ENCODE data around the gene ZSWIM1.

DNA sequence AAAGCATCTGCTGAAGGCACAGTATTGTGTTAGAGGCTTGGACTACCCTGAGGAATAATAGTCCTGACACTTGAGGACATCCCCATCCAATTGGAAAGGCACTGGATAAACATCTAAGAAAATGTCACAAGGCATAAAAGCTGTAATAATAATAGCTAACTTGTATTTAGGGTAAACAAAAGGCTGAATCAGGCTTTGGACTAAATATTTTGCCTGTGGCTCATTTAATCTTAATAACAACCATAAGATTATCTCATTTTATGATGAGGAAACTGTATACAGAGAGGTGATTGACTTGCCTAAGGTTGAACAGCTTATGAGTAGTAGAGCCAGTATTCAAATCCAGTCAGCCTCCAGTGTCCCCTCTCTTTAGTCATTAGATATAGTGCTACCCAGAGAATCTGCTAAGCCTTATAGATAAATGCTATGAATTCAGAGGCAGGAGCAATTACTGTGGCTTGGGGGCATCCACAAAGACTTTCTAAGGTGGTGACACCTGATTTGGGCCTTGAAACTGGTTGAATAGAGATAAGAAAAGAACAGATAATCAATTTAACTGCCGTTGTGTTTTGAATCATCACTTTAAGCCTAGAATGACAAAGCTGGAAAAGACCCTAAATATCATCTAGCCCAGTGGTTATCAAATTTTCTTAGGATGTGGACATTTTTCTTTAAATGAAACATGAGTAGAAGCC, 7.5 kb upstream of the ZSWIM1 start:
- TF ChIP-seq, protein P1, sequence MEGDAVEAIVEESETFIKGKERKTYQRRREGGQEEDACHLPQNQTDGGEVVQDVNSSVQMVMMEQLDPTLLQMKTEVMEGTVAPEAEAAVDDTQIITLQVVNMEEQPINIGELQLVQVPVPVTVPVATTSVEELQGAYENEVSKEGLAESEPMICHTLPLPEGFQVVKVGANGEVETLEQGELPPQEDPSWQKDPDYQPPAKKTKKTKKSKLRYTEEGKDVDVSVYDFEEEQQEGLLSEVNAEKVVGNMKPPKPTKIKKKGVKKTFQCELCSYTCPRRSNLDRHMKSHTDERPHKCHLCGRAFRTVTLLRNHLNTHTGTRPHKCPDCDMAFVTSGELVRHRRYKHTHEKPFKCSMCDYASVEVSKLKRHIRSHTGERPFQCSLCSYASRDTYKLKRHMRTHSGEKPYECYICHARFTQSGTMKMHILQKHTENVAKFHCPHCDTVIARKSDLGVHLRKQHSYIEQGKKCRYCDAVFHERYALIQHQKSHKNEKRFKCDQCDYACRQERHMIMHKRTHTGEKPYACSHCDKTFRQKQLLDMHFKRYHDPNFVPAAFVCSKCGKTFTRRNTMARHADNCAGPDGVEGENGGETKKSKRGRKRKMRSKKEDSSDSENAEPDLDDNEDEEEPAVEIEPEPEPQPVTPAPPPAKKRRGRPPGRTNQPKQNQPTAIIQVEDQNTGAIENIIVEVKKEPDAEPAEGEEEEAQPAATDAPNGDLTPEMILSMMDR (IDR thresholded peaks at IDR 0.05; ENCODE audit: low read length) = no peak
- TF ChIP-seq EZH2 (optimal IDR thresholded peaks at IDR 0.05; ENCODE audit: low read depth, low read length) (no peak), EZH2phosphoT487 (IDR thresholded peaks at IDR 0.05; ENCODE audit: low read length) (no peak)
